ENCODE data around the gene UQCRC1. TPM values are rescaled to one million over a fixed set of nuclear protein-coding genes. Genes with fewer than 3 reads are reported as not detected.

UQCRC1 gene
- total RNA-seq, 2 donors from 2014 or later, result 583 to 651 TPM

- ATAC-seq (no peak), DNase-seq (no peak)
- intact Hi-C loops (cut with DNase I), result no loop called here
Observed at GRCh38 chr3:48607519-48607918, 1.9 kb downstream of the UQCRC1 start.

- peak; percentile 7 to 11 for ATAC-seq
- intact Hi-C loops (cut with DNase I), result no loop called here
Observed at GRCh38 chr3:48601622-48601994, 7.8 kb downstream of the UQCRC1 start.

GRCh38 chr3:48600711-48601621 lies 8.5 kb downstream of the UQCRC1 start:
- DNase-seq (no peak), ATAC-seq (no peak)
- intact Hi-C loops (cut with DNase I), result no loop called here

More at GRCh38 chr3:48601622-48601994, 7.8 kb downstream of the UQCRC1 start:
- DNase-seq, result peak; percentile 62

GRCh38 chr3:48599509-48600285 lies 9.7 kb downstream of the UQCRC1 start:
- intact Hi-C loops (cut with DNase I), result no loop called here
- DNase-seq (no peak), ATAC-seq (no peak)

- no peak for DNase-seq
Observed at GRCh38 chr3:48599077-48599501, 10.4 kb downstream of the UQCRC1 start.

GRCh38 chr3:48598323-48599076 lies 10.9 kb downstream of the UQCRC1 start:
- peak; percentile 55 for DNase-seq
- intact Hi-C loops (cut with DNase I), result no loop called here
- ATAC-seq, result peak; percentile 64 to 79

More at GRCh38 chr3:48599077-48599501, 10.4 kb downstream of the UQCRC1 start:
- intact Hi-C loops (cut with DNase I), result no loop called here
- no peak for ATAC-seq

- no peak for DNase-seq
- ATAC-seq, result no peak
- intact Hi-C loops (cut with DNase I), result no loop called here
Observed at GRCh38 chr3:48597408-48597800, 12.0 kb downstream of the UQCRC1 start.

- intact Hi-C loops (cut with DNase I), result no loop called here
- no peak for ATAC-seq
Observed at GRCh38 chr3:48596676-48597407, 12.6 kb downstream of the UQCRC1 start.

GRCh38 chr3:48596157-48596556 lies 13.3 kb downstream of the UQCRC1 start:
- intact Hi-C loops (cut with DNase I), result no loop called here
- DNase-seq, result no peak
- ATAC-seq, result no peak

More at GRCh38 chr3:48596676-48597407, 12.6 kb downstream of the UQCRC1 start:
- no peak for DNase-seq

GRCh38 chr3:48595526-48596121 lies 13.8 kb downstream of the UQCRC1 start:
- intact Hi-C loops (cut with DNase I), result no loop called here
- peak in 1 of 2 donors; percentile 66 for ATAC-seq

GRCh38 chr3:48595075-48595525 lies 14.3 kb downstream of the UQCRC1 start, which contains the start of gene COL7A1:
TSS of gene COL7A1 (minus strand) at chr3:48595329. CDS start at chr3:48595159, 170 bp downstream.
- DNase-seq (no peak), ATAC-seq (peak; percentile 7 to 24)
- intact Hi-C loops (cut with DNase I), result no loop called here

More at GRCh38 chr3:48595526-48596121, 13.8 kb downstream of the UQCRC1 start:
- DNase-seq, result peak; percentile 58

GRCh38 chr3:48594417-48595049 lies 14.9 kb downstream of the UQCRC1 start:
- no peak for DNase-seq
- intact Hi-C loops (cut with DNase I), result no loop called here
- no peak for ATAC-seq

GRCh38 chr3:48593337-48593736 lies 16.1 kb downstream of the UQCRC1 start:
- intact Hi-C loops (cut with DNase I), result no loop called here
- DNase-seq (no peak), ATAC-seq (no peak)

- ATAC-seq, result no peak
- intact Hi-C loops (cut with DNase I), result no loop called here
- no peak for DNase-seq
Observed at GRCh38 chr3:48592519-48593087, 16.8 kb downstream of the UQCRC1 start.

GRCh38 chr3:48591886-48592518 lies 17.4 kb downstream of the UQCRC1 start:
- intact Hi-C loops (cut with DNase I), result no loop called here
- no peak for ATAC-seq
- DNase-seq, result no peak

GRCh38 chr3:48591436-48591835 lies 18.0 kb downstream of the UQCRC1 start:
- DNase-seq (no peak), ATAC-seq (no peak)
- intact Hi-C loops (cut with DNase I), result no loop called here

GRCh38 chr3:48588230-48588629 lies 21.2 kb downstream of the UQCRC1 start:
- DNase-seq, result no peak
- no peak for ATAC-seq

More at GRCh38 chr3:48588230-48588629, 21.2 kb downstream of the UQCRC1 start:
- intact Hi-C loops (cut with DNase I), result no loop called here

Data from left cardiac atrium (tissue), 4 donors.